ENCODE results near the gene ABCC3.
"Not testable (repeated sequence)": the region's sequence is repeated elsewhere in the genome, so short reads cannot be mapped to it uniquely, and the experiment has no call there.

ABCC3 gene

DNA sequence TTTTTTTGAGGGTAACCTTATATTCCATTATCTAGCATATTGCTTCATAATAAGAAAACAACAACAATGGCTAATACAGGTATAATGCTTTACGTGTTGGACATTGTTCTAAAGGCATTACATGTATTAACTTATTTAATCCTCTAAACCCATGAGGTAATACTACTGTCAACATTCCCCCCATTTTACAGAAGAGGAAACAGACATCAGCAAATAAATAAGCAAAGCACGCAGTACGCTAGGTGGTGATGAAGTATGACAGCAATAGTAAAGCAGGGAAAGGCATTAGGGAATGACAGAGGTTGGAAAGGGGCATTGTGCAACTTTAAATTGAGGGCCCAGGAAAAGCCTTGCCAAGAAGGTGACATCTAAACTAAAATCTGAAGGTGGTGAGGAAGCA lies 68.5 kb downstream of the ABCC3 start:
- H3K4me3 ChIP-seq (ENCODE audit: low read depth, low read length) = no peak overlapping the region
- TF ChIP-seq, protein P1, sequence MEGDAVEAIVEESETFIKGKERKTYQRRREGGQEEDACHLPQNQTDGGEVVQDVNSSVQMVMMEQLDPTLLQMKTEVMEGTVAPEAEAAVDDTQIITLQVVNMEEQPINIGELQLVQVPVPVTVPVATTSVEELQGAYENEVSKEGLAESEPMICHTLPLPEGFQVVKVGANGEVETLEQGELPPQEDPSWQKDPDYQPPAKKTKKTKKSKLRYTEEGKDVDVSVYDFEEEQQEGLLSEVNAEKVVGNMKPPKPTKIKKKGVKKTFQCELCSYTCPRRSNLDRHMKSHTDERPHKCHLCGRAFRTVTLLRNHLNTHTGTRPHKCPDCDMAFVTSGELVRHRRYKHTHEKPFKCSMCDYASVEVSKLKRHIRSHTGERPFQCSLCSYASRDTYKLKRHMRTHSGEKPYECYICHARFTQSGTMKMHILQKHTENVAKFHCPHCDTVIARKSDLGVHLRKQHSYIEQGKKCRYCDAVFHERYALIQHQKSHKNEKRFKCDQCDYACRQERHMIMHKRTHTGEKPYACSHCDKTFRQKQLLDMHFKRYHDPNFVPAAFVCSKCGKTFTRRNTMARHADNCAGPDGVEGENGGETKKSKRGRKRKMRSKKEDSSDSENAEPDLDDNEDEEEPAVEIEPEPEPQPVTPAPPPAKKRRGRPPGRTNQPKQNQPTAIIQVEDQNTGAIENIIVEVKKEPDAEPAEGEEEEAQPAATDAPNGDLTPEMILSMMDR (IDR thresholded peaks at IDR 0.05; ENCODE audit: low read depth, low read length) = no peak
- no peaks in the 10 kb centered on the region for H3K9me3 ChIP-seq (ENCODE audit: severe bottlenecking)
- DNase-seq = no peak
- H3K36me3 ChIP-seq = peaks cover 68% of the 10 kb centered on the region
- no peak overlapping the region; the same call in 1 of the 2 replicates for H3K27ac ChIP-seq
- no peaks in the 10 kb centered on the region for H3K27me3 ChIP-seq (ENCODE audit: insufficient read depth, low read depth, severe bottlenecking)

GRCh38 chr17:50707289-50708049 lies 72.8 kb downstream of the ABCC3 start, which contains the start of gene ANKRD40:
TSS of gene ANKRD40 (minus strand) at chr17:50707914. CDS start at chr17:50707654, 260 bp downstream.
- Histone ChIP-seq H3K4me3 (ENCODE audit: low read depth, low read length) (peak within 1 kb of the TSS; percentile 81), H3K9me3 (ENCODE audit: severe bottlenecking) (no peaks in the 10 kb centered on the region), H3K36me3 (peaks cover 32% of the 10 kb centered on the region), H3K27ac (peak within 1 kb of the TSS; percentile 84), H3K27me3 (ENCODE audit: insufficient read depth, low read depth, severe bottlenecking) (no peaks in the 10 kb centered on the region)
- DNase-seq = peak; percentile 88
- TF ChIP-seq, protein P1 (IDR thresholded peaks at IDR 0.05; ENCODE audit: low read depth, low read length) = no peak

GRCh38 chr17:50708050-50709000 lies 73.6 kb downstream of the ABCC3 start:
- H3K36me3 ChIP-seq = peaks cover 24% of the 10 kb centered on the region
- no peaks in the 10 kb centered on the region for H3K9me3 ChIP-seq (ENCODE audit: severe bottlenecking)
- no peaks in the 10 kb centered on the region for H3K27me3 ChIP-seq (ENCODE audit: insufficient read depth, low read depth, severe bottlenecking)
- peak overlapping the region; percentile 84 for H3K27ac ChIP-seq
- TF ChIP-seq, protein P1 (IDR thresholded peaks at IDR 0.05; ENCODE audit: low read depth, low read length) = no peak
- no peak for DNase-seq
- peak overlapping the region; percentile 81 for H3K4me3 ChIP-seq (ENCODE audit: low read depth, low read length)

GRCh38 chr17:50709053-50709452 lies 74.4 kb downstream of the ABCC3 start:
- not testable (repeated sequence) for H3K27me3 ChIP-seq (ENCODE audit: insufficient read depth, low read depth, severe bottlenecking); DNase-seq; H3K9me3 ChIP-seq (ENCODE audit: severe bottlenecking)
- Histone ChIP-seq H3K4me3 (ENCODE audit: low read depth, low read length) (peak overlapping the region; percentile 81), H3K27ac (peak overlapping the region; percentile 84), H3K36me3 (peaks cover 16% of the 10 kb centered on the region)

DNA sequence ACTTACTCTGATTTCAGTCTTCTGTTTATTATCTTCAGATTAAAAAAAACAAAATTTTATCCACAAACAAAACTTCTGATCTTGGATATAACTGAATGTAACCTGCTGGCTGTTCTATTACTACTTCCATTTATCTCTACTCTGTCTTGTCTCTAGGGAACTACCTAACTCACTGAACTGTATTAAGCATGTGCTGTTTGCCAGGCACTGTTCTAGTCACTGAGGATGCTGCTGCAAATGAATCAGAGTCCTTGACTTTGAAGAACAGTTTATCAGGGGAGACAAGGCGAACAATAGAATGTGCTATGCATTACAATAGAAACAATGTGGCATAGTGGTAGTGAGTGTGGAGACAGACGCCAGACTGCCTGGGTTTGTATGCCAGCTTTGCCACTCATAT lies 75.3 kb downstream of the ABCC3 start:
- Histone ChIP-seq H3K9me3 (ENCODE audit: severe bottlenecking) (no peaks in the 10 kb centered on the region), H3K27me3 (ENCODE audit: insufficient read depth, low read depth, severe bottlenecking) (no peaks in the 10 kb centered on the region), H3K4me3 (ENCODE audit: low read depth, low read length) (no peak overlapping the region), H3K36me3 (peaks cover 10% of the 10 kb centered on the region), H3K27ac (no peak overlapping the region; the same call in 1 of the 2 replicates)
- no peak for DNase-seq
- TF ChIP-seq, protein P1 (IDR thresholded peaks at IDR 0.05; ENCODE audit: low read depth, low read length) = no peak

- DNase-seq = peak; percentile 61
- Histone ChIP-seq H3K9me3 (ENCODE audit: severe bottlenecking) (no peaks in the 10 kb centered on the region), H3K27me3 (ENCODE audit: insufficient read depth, low read depth, severe bottlenecking) (no peaks in the 10 kb centered on the region), H3K36me3 (peaks cover 7% of the 10 kb centered on the region), H3K27ac (no peak overlapping the region), H3K4me3 (ENCODE audit: low read depth, low read length) (no peak overlapping the region)
- TF ChIP-seq, protein P1 (IDR thresholded peaks at IDR 0.05; ENCODE audit: low read depth, low read length) = no peak
These were observed 76.0 kb downstream of the ABCC3 start for GRCh38 chr17:50710650-50711049.
